Measurements from ENCODE around the gene TNFRSF21.
"Not testable (repeated sequence)": the region's sequence is repeated elsewhere in the genome, so short reads cannot be mapped to it uniquely, and the experiment has no call there.

The TNFRSF21 gene

DNA sequence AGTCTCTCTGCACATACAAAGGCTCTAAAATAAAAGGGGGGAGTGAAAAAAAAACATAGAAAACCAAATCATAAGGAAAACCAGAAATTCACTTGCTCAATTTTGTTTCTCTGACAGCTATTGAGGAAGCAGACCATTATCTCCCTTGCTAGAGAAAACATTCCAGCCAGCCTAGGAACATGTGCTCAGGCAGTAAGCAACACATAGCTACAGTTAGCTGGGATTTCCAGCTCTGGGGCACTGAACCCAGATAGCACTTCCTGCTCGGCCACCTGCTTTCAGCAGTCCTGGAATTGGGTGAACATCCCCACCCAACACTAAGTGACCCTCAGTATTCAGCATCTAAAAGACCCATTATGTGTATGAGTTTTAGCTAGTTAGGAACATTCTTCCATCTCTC is 61.3 kb downstream of the TNFRSF21 start:
- DNase-seq: no peak

GRCh38 chr6:47247227-47247797 is 62.4 kb downstream of the TNFRSF21 start:
- peak; percentile 69 to 82 for DNase-seq

DNA sequence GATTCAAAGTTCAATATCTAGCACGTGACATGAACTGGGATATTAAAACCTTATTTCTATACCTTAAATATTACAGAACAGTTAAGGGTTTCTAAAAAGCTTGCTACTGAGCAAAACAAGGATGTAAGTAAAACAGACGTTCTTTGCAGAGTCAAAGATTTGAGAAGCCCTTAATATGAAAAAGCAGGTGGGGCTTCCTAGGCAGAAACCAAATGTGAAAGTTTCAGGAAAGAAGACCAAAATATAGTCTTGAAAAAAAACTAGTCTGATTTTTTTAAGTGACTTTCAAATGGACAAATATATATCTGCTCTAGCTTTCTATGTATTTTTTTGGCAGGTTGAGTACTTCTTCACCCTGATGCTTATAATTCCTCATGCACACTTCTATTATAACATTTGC is 63.2 kb downstream of the TNFRSF21 start:
- DNase-seq: no peak

- peak in 1 of 2 experiments; percentile 17 for DNase-seq
These were observed 63.8 kb downstream of the TNFRSF21 start for GRCh38 chr6:47245745-47246371.

DNA sequence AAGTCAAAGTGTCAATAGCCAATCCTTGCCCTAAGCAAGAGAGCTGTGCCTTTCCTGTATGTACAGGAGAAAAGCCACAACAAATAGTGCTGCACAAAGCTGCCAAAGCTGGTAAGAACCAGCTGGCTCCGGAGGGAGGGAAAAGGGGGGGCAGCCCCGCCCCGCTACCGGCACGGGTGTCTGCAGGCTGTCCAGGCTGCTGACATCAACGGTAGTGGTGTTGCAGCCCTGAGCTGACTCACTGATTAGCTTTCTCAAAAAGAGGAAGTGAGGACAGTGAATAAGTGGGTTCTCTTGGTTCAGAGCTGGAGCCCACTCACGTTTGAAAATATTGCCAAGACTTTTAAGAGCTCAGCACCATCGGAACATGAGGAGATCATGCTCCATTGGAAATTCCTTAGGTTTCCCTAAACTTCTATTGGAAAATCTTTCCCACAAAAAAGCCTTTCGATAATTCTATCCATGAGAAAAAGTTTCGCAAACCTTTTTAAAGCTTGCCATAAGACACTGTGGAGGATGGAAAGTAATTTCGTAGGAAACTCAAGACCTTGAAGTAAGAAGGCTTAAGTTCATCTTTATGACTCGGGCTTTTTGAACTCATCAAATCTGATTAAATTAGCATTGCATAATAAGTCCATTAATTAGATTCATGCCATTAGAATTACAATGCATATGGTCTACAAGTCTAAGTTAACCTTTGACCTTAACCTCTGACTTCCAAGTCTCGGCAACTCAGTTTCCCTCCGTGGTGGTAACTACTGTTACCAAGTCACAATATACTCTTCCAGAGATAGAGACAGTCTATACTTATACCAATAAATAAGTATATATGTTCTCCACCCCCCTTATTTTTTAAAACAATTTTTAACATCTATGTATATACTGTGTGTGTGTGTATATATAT is 67.0 kb downstream of the TNFRSF21 start:
- peak; percentile 98 to 99 for DNase-seq

DNA sequence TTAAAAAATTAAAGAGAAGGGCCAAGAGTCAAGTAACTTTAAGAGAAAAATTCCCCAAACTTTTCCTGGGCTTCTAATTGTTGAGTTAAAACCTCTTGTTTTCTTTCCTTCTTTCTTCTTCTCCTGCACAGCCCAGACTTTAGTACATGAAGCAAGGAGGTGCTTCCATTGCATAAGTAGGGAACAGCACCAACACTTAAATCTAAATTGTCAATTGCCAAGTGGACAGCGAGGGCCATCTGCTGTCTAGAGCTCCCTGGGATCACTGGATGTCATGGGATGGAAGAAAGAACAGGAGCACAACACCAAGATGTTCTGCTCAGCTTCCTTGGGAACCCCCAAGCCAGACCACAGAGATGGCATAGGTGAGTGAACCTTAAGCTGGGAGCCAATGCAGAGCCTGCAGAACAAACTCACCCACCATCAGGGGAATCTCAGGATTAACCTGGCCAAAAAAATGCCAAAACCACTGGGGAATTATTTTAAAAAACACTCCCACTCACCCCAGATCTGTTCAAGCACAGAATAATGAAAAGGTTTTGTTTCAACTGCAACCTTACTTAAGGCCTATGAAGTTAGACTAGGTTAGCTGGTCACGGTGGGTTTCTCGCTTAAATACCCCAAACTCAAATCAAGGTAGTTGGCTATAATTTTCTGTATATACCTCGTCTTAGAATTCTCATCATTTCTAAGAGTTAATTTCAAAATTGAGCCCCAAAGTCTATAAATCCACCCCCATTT is 67.8 kb downstream of the TNFRSF21 start:
- DNase-seq: peak in 1 of 2 experiments; percentile 15

DNA sequence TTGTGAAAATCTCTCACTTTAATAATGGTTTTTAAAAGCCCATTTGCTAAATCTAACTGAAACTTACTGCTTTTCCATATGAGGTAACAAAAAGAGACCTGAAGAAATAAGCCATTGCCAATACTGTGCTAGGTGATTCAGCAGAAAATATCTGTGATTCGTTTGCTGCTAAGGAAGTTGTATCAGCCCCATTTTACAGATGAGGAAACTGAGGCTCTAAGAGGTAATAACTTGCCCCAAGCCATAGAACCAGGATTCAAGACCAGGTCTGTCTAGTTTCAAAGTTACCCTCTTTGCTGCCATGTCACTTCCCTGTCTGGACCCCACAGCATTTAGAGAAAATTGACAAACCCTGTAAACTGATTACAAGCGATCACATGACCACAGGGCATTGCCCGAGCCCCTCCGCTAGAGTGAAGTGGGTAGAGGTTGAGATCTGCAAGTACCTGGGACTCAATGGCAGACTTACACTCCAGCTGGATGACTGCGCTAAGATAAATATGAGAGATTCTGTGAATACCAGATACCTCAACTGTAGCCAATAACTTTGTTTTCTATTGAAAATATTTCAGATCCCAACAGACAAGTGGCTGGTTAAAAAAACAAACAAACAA is 69.3 kb downstream of the TNFRSF21 start:
- DNase-seq: no peak

GRCh38 chr6:47239546-47239945 is 70.2 kb downstream of the TNFRSF21 start:
- DNase-seq: peak in 1 of 2 experiments; percentile 17

GRCh38 chr6:47238456-47238995 is 71.2 kb downstream of the TNFRSF21 start:
- no peak for DNase-seq

GRCh38 chr6:47237196-47237595 is 72.5 kb downstream of the TNFRSF21 start:
- no peak for DNase-seq

DNA sequence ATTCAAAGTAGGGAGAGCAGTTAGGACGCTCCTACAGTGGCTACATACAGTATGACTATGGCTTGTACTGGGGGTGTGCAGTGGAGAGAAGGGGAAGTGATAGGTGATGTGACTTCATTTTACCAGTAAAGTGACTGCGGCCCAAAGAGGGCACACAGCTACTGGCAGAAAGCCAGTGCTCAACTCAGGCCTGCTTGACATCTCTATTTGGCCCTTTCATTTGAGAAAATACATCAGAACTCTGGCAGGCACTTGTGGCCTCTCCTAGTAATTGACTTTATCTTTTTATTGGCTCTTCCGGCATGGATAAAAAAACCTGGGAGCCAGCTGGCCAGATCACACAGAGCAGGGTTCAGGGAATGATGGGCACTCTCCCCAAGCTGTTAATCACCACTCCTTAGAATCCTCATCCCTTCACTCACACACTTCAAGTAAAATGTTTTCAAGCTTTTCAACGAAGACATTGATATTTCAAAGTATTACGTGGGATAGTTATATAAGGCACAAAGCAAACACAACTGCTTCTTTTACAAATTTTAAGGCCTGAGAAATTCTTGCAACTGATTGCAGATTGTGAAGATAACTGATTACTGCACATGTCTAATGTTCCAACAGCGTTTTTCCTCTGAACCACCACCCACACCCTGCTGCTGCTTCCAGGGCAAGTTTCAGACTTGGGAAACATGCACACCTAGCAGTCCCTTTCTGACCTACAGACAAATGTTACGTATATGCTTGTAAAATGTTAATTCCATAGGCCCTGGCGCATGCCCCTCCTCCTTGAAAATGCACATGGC is 73.5 kb downstream of the TNFRSF21 start:
- DNase-seq: no peak

DNA sequence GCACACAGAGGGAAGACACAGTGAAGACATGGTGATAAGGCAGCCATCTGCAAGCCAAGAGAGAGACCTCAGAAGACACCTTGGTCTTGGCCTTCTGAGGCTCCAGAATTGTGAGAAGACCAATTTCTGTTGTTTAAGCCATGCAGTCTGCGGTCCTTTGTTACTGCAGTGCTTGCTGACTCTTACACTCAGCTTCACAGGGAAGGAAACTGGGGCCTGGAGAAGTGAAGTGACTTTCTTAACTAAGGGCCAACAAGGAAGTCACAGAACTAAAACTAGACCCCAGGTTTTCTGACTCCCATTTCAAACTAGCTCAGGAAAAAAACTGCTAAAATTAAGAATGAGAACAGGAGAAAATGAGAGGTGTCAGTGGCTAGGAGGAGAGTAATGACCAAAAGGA is 74.3 kb downstream of the TNFRSF21 start:
- DNase-seq: no peak

GRCh38 chr6:47234266-47234933 is 75.3 kb downstream of the TNFRSF21 start:
- no peak for DNase-seq

GRCh38 chr6:47231151-47231550 is 78.6 kb downstream of the TNFRSF21 start:
- no peak for DNase-seq

GRCh38 chr6:47230579-47230978 is 79.1 kb downstream of the TNFRSF21 start:
- DNase-seq: no peak

DNA sequence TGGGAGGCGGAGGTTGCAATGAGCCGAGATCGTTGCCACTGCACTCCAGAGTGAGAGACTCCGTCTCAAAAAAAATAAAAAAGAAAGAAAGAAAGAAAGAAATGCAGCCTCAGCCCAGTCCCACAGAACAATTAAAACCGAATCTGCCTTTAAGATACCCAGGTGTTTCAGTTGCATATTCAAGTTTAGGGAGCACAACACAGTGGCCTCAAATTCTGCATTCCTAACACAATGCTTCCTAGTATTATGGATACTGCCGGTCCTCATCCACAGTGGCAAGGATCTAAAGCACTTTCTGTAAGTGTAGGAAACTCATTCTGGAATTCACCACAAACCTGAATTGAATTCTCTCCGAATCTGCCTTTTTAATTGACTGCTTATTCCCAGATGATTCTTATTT is 80.5 kb downstream of the TNFRSF21 start:
- DNase-seq: no peak

- DNase-seq: not testable (repeated sequence)
These were observed 81.6 kb downstream of the TNFRSF21 start for GRCh38 chr6:47228093-47228492.

DNA sequence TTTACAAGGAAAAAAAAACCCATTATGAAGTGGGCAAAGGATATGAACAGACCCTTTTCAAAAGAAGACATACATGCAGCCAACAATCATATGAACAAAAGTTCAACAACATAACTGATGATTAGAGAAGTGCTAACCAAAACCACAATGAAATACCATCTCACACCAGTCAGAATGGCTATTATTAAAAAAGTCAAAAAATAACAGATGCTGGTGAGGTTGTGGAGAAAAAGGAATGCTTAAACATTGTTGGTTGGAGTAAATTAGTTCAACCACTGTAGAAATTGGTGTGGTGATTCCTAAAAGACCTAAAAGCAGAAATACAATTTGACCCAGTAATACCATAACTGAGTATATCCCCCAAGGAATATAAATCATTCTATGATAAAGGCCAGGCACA is 86.5 kb downstream of the TNFRSF21 start:
- not testable (repeated sequence) for DNase-seq

GRCh38 chr6:47221565-47221964 is 88.1 kb downstream of the TNFRSF21 start:
- no peak for DNase-seq

DNA sequence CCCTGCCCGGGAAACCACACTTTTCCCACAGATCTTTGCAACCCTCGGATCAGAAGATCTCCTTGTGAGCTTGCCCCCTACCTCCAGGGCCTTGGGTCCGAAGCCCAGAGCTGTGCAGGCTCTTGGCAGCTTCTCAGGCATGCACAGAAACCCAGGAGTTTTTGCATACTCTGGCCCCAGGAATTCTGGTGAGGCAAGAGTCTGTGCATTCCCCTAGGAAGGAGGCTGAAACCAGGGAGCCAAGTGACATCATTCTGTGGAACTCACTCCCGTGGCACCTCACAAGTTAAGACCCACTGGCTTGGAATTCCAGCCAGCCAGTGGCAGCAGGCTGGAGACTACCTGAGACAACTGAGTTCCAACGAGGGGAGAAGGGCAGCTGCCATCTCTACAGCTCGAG is 100.1 kb downstream of the TNFRSF21 start:
- no peak for DNase-seq

GRCh38 chr6:47207261-47207660 is 102.4 kb downstream of the TNFRSF21 start:
- DNase-seq: no peak

Measured in AML-193 (cell line).